Colonic mucosa (tissue), 4 donors: ENCODE measurements around the gene MLX. TPM values are rescaled to one million over a fixed set of nuclear protein-coding genes. Genes with fewer than 3 reads are reported as not detected.
"Not testable (repeated sequence)": the region's sequence is repeated elsewhere in the genome, so short reads cannot be mapped to it uniquely, and the experiment has no call there.

ENCODE experiments used
- DNase-seq: peaks from one replicate; pipeline ENCODE4 v3.0.0-alpha.2; 2020
- H3K27ac ChIP-seq: fragments of 200-600 bp; one replicate; pipeline ENCODE4 v1.8.0; 2021
- H3K27me3 ChIP-seq: fragments of 200-600 bp; one replicate; pipeline ENCODE4 v1.8.0; 2021
- H3K36me3 ChIP-seq: fragments of 200-600 bp; one replicate; pipeline ENCODE4 v1.8.0; 2021
- H3K4me1 ChIP-seq: fragments of 200-600 bp; one replicate; pipeline ENCODE4 v1.8.0; 2021; ENCODE audit warnings: mild to moderate bottlenecking
- H3K4me3 ChIP-seq: fragments of 200-600 bp; one replicate; pipeline ENCODE4 v1.8.0; 2021
- H3K9ac ChIP-seq, 2 donors: one replicate each; pipeline ENCODE4 v1.7.0; 2013; ENCODE audit warnings: control low read depth in 2 of 2, low read depth in 2 of 2, low read length in 2 of 2
- H3K9me3 ChIP-seq: fragments of 200-600 bp; one replicate; pipeline ENCODE4 v1.8.0; 2021
- intact Hi-C: fragments of 100-400 bp; cut with DNase I; formaldehyde crosslinking; loops from one replicate; pipeline ENCODE4 v1.14.1; 2022
- total RNA-seq, 2 donors: library from RNA; stranded (reverse); fragmentation: NEBNext Ultra II Directional in 1 of 2; extraction: Animal tissue kit (Norgen Biotek cat#: 25700) in 1 of 2; gene quantifications; one replicate each; pipeline ENCODE4 v1.2.1, GENCODE V29; 2021
- TF ChIP-seq, protein P1 (sequence below): fragments of 200-600 bp; IDR thresholded peaks from one replicate; pipeline ENCODE4 v1.8.0; 2022; ENCODE audit warnings: antibody characterized with exemption, mild to moderate bottlenecking
- donor health status: healthy.
- donor health status: DM: no; HTN: no; CAD: no.
- donor health status: DM: no; HTN: no; CAD: no.

Gene MLX
- total RNA-seq, 2 donors from 2014 or later = 79.6 to 83.0 TPM

GRCh38 chr17:42612013-42612412 is 45.1 kb downstream of the MLX start:
- peaks cover 5% of the 10 kb centered on the region for H3K36me3 ChIP-seq
- DNase-seq = no peak
- intact Hi-C loops = no loop called here

GRCh38 chr17:42613699-42614295 is 46.9 kb downstream of the MLX start:
- intact Hi-C loops = no loop called here
- H3K4me1 ChIP-seq = no peaks in the 10 kb centered on the region
- no peak overlapping the region for H3K4me3 ChIP-seq
- H3K9me3 ChIP-seq = no peaks in the 10 kb centered on the region
- no peak overlapping the region for H3K27ac ChIP-seq
- H3K36me3 ChIP-seq = peaks cover 5% of the 10 kb centered on the region
- no peak for DNase-seq
- H3K27me3 ChIP-seq = no peaks in the 10 kb centered on the region
- H3K9ac ChIP-seq = no peak overlapping the region
- TF ChIP-seq, protein P1, sequence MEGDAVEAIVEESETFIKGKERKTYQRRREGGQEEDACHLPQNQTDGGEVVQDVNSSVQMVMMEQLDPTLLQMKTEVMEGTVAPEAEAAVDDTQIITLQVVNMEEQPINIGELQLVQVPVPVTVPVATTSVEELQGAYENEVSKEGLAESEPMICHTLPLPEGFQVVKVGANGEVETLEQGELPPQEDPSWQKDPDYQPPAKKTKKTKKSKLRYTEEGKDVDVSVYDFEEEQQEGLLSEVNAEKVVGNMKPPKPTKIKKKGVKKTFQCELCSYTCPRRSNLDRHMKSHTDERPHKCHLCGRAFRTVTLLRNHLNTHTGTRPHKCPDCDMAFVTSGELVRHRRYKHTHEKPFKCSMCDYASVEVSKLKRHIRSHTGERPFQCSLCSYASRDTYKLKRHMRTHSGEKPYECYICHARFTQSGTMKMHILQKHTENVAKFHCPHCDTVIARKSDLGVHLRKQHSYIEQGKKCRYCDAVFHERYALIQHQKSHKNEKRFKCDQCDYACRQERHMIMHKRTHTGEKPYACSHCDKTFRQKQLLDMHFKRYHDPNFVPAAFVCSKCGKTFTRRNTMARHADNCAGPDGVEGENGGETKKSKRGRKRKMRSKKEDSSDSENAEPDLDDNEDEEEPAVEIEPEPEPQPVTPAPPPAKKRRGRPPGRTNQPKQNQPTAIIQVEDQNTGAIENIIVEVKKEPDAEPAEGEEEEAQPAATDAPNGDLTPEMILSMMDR = no peak

More at GRCh38 chr17:42612013-42612412, 45.1 kb downstream of the MLX start:
- Histone ChIP-seq H3K9me3 (no peaks in the 10 kb centered on the region), H3K4me1 (peaks cover 2% of the 10 kb centered on the region), H3K4me3 (no peak overlapping the region), H3K27me3 (no peaks in the 10 kb centered on the region), H3K27ac (no peak overlapping the region), H3K9ac (no peak overlapping the region)
- TF ChIP-seq, protein P1 = no peak

GRCh38 chr17:42617956-42618431 is 51.1 kb downstream of the MLX start:
- TF ChIP-seq, protein P1 = no peak
- Histone ChIP-seq H3K27me3 (no peaks in the 10 kb centered on the region), H3K27ac (no peak overlapping the region), H3K4me3 (no peak overlapping the region), H3K9me3 (no peaks in the 10 kb centered on the region), H3K4me1 (no peaks in the 10 kb centered on the region), H3K36me3 (peaks cover 5% of the 10 kb centered on the region), H3K9ac (peak overlapping the region in 1 of 2 donors; percentile 12)
- no peak for DNase-seq
- intact Hi-C loops = no loop called here

DNA sequence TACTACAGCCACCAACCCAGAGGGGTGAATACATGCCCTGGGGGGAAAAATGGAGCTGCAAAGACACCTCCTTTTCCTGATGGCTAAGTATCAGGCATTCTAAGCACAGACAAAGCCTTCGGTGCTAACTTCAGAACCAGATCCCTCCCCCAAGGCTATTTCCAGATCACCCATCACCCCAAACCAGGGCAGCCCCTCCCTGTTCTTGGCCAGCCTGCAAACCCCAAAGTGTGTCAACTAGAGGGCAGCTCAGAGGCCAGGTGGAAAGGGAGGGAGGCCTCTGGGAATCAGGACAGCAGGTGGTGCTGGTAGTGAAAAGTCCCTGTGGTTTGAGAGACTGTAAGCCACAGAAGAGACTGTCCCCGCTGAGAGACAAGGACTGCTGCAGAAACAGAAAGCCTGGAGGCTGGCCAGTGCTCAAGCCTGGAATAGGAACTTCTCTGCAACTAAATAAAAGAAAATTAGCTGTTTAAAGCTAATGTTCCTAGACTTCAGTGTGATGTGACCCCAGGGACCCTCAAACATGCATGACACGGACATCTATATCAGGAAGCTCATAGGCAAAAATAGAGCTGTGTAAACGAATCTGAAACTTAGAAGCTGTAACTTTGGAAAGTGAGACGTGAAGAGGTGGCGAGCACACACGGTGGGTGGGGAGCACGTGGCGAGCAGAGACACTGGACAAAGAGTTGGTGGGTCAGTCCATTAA is 51.7 kb downstream of the MLX start:
- Histone ChIP-seq H3K9me3 (no peaks in the 10 kb centered on the region), H3K27ac (no peak overlapping the region), H3K4me1 (no peaks in the 10 kb centered on the region), H3K36me3 (peaks cover 4% of the 10 kb centered on the region), H3K9ac (peak overlapping the region; percentile 12 to 38), H3K4me3 (no peak overlapping the region), H3K27me3 (no peaks in the 10 kb centered on the region)
- TF ChIP-seq, protein P1 = peak; percentile 24
- intact Hi-C loops = no loop called here
- peak; percentile 52 for DNase-seq

GRCh38 chr17:42621987-42622386 is 55.1 kb downstream of the MLX start:
- H3K4me1 ChIP-seq, DNase-seq, H3K4me3 ChIP-seq, intact Hi-C loops, H3K9me3 ChIP-seq, H3K36me3 ChIP-seq, H3K27ac ChIP-seq, H3K27me3 ChIP-seq, H3K9ac ChIP-seq: not testable (repeated sequence)

Other genes starting within 250 kb of the MLX start
- 100 to 1,000 TPM; 137 to 216 TPM for gene STAT3, start 178.7 kb upstream of the MLX start, total RNA-seq
- gene CAVIN1, start 143.8 kb upstream of the MLX start, total RNA-seq = 10 to 100 TPM; 25.2 to 74.6 TPM
- 10 to 100 TPM; 77.6 to 93.0 TPM for gene ATP6V0A1, start 108.2 kb upstream of the MLX start, total RNA-seq
- 10 to 100 TPM; 27.8 to 38.6 TPM for gene NAGLU, start 30.9 kb upstream of the MLX start, total RNA-seq
- gene HSD17B1, start 14.2 kb upstream of the MLX start, total RNA-seq = 1 to 10 TPM in 1 of 2 donors, under 1 TPM in 1; 0.88 to 1.7 TPM
- gene COASY, start 5.0 kb upstream of the MLX start, total RNA-seq = 100 to 1,000 TPM in 1 of 2 donors, 10 to 100 TPM in 1; 94.2 to 176 TPM
- 10 to 100 TPM in 1 of 2 donors, 1 to 10 TPM in 1; 2.2 to 11.6 TPM for gene PSMC3IP, start 10.6 kb downstream of the MLX start, total RNA-seq
- 10 to 100 TPM; 49.2 to 60.3 TPM for gene RETREG3, start 42.3 kb downstream of the MLX start, total RNA-seq
- gene TUBG1, start 42.6 kb downstream of the MLX start, total RNA-seq = 10 to 100 TPM; 32.3 to 86.9 TPM
- gene TUBG2, start 92.2 kb downstream of the MLX start, total RNA-seq = 1 to 10 TPM; 5.6 to 7.7 TPM
- gene PLEKHH3, start 109.9 kb downstream of the MLX start, total RNA-seq = 10 to 100 TPM; 14.6 to 17.6 TPM
- gene CCR10, start 114.7 kb downstream of the MLX start, total RNA-seq = under 1 TPM; 0.56 to 0.86 TPM
- gene CNTNAP1, start 115.4 kb downstream of the MLX start, total RNA-seq = 1 to 10 TPM; 1.5 to 5.0 TPM
- 10 to 100 TPM; 15.9 to 20.3 TPM for gene EZH1, start 177.9 kb downstream of the MLX start, total RNA-seq
- 1 to 10 TPM; 3.5 to 8.4 TPM for gene RAMP2, start 194.1 kb downstream of the MLX start, total RNA-seq
- 100 to 1,000 TPM in 1 of 2 donors, 10 to 100 TPM in 1; 86.9 to 105 TPM for gene VPS25, start 206.3 kb downstream of the MLX start, total RNA-seq
- gene WNK4, start 213.5 kb downstream of the MLX start, total RNA-seq = 10 to 100 TPM; 32.6 to 54.6 TPM
- gene COA3, start 231.6 kb downstream of the MLX start, total RNA-seq = 100 to 1,000 TPM; 167 to 219 TPM
- gene CNTD1, start 231.8 kb downstream of the MLX start, total RNA-seq = under 1 TPM in 1 of 2 donors, not detected in 1; 0.61 TPM